Esophagus muscularis mucosa (tissue), 3 donors: Measurements from ENCODE around the gene DMPK.

Source experiments
- CTCF ChIP-seq, 3 experiments: fragments of 200-600 bp in 2 of 3; fragments of 450-650 bp in 1 of 3; sonication (generic) in 2 of 3; IDR thresholded peaks; one replicate each; pipeline ENCODE4 v1.5.1; 2017 to 2019; ENCODE audit warnings: antibody characterized with exemption in 3 of 3, mild to moderate bottlenecking in 2 of 3, moderate library complexity in 1 of 3
- EP300 ChIP-seq: sonication (generic); formaldehyde crosslinking; IDR thresholded peaks from one replicate; pipeline ENCODE4 v1.6.1; 2017; ENCODE audit warnings: antibody characterized with exemption

GRCh38 chr19:45814166-45814780, 32.0 kb upstream of the DMPK start:
- TF ChIP-seq CTCF (IDR thresholded peaks at IDR 0.05), result no peak
- no peak for TF ChIP-seq EP300
